Measurements from ENCODE around the gene B4GALNT4. TPM values are rescaled to one million over a fixed set of nuclear protein-coding genes. Genes with fewer than 3 reads are reported as not detected.

The B4GALNT4 gene
- total and polyA plus RNA-seq, 2 of the 13 experiments (the other 11 are each of a cell fraction or from before 2014, with no cell fraction given), result 30.5 to 50.1 TPM

GRCh38 chr11:365831-366230 lies 3.5 kb upstream of the B4GALNT4 start:
- no peak for DNase-seq (ENCODE audit: low spot score)
- no peaks in the 10 kb centered on the region for H3K79me2 ChIP-seq (ENCODE audit: insufficient read depth, low read length)
- ChIA-PET POLR2A (no interaction called here), CTCF (ENCODE audit: low intra/inter-chr PET ratio, low total read pairs) (no interaction called here)
- H3K9ac ChIP-seq (ENCODE audit: insufficient read depth, low read depth, low read length), result no peak overlapping the region
- FAIRE-seq, result no peak
- peaks cover 8 to 34% of the 10 kb centered on the region in 2 experiments for H3K27me3 ChIP-seq (ENCODE audit: control insufficient read depth in 1 of 2, insufficient read depth in 2 of 2, low read length in 2 of 2)
- no peak overlapping the region for H3K4me2 ChIP-seq (ENCODE audit: low read depth, low read length)
- no TSS peak for BruUV-seq (replicated peaks)
- H3K4me1 ChIP-seq (ENCODE audit: insufficient read depth, low read length), result peaks cover 28% of the 10 kb centered on the region
- no peak overlapping the region for H2AFZ ChIP-seq (ENCODE audit: low read length)
- TF ChIP-seq, protein P1, sequence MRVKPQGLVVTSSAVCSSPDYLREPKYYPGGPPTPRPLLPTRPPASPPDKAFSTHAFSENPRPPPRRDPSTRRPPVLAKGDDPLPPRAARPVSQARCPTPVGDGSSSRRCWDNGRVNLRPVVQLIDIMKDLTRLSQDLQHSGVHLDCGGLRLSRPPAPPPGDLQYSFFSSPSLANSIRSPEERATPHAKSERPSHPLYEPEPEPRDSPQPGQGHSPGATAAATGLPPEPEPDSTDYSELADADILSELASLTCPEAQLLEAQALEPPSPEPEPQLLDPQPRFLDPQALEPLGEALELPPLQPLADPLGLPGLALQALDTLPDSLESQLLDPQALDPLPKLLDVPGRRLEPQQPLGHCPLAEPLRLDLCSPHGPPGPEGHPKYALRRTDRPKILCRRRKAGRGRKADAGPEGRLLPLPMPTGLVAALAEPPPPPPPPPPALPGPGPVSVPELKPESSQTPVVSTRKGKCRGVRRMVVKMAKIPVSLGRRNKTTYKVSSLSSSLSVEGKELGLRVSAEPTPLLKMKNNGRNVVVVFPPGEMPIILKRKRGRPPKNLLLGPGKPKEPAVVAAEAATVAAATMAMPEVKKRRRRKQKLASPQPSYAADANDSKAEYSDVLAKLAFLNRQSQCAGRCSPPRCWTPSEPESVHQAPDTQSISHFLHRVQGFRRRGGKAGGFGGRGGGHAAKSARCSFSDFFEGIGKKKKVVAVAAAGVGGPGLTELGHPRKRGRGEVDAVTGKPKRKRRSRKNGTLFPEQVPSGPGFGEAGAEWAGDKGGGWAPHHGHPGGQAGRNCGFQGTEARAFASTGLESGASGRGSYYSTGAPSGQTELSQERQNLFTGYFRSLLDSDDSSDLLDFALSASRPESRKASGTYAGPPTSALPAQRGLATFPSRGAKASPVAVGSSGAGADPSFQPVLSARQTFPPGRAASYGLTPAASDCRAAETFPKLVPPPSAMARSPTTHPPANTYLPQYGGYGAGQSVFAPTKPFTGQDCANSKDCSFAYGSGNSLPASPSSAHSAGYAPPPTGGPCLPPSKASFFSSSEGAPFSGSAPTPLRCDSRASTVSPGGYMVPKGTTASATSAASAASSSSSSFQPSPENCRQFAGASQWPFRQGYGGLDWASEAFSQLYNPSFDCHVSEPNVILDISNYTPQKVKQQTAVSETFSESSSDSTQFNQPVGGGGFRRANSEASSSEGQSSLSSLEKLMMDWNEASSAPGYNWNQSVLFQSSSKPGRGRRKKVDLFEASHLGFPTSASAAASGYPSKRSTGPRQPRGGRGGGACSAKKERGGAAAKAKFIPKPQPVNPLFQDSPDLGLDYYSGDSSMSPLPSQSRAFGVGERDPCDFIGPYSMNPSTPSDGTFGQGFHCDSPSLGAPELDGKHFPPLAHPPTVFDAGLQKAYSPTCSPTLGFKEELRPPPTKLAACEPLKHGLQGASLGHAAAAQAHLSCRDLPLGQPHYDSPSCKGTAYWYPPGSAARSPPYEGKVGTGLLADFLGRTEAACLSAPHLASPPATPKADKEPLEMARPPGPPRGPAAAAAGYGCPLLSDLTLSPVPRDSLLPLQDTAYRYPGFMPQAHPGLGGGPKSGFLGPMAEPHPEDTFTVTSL (CRISPR knock-in tag; IDR thresholded peaks at IDR 0.05; ENCODE audit: borderline replicate concordance), result no peak
- TF ChIP-seq ZNF75D (CRISPR knock-in tag; IDR thresholded peaks at IDR 0.05; ENCODE audit: borderline replicate concordance) (no peak), HNF1A (IDR thresholded peaks at IDR 0.05; ENCODE audit: low read depth) (no peak), HNF1A (CRISPR knock-in tag; IDR thresholded peaks at IDR 0.05; ENCODE audit: borderline replicate concordance) (no peak), ZBTB10 (CRISPR knock-in tag; IDR thresholded peaks at IDR 0.05; ENCODE audit: borderline replicate concordance) (no peak), ELK4 (CRISPR knock-in tag; IDR thresholded peaks at IDR 0.05; ENCODE audit: borderline replicate concordance) (no peak)
- TF ChIP-seq, protein P2, sequence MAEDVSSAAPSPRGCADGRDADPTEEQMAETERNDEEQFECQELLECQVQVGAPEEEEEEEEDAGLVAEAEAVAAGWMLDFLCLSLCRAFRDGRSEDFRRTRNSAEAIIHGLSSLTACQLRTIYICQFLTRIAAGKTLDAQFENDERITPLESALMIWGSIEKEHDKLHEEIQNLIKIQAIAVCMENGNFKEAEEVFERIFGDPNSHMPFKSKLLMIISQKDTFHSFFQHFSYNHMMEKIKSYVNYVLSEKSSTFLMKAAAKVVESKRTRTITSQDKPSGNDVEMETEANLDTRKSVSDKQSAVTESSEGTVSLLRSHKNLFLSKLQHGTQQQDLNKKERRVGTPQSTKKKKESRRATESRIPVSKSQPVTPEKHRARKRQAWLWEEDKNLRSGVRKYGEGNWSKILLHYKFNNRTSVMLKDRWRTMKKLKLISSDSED (CRISPR knock-in tag; IDR thresholded peaks at IDR 0.05), result no peak
- ATAC-seq, result no peak
- H3K27ac ChIP-seq (ENCODE audit: extremely low read length, insufficient read depth, low read length), result no peak overlapping the region
- H3K4me3 ChIP-seq (replicated peaks in 1 of 3; ENCODE audit: insufficient read depth in 1 of 3, low read depth in 2 of 3, low read length in 3 of 3), result no peak overlapping the region
- intact Hi-C loops (cut with micrococcal nuclease; ENCODE audit: unreplicated experiment), result no loop called here
- in situ Hi-C loops (cut with HindIII; ENCODE audit: extremely low pct_ligation_motif_present, low pct_unique_long_range_greater_than_20kb), result loop anchor here (5.0 kb wide), 1 partner anchor 64 kb away; no protein-coding TSS in a partner anchor
- no peaks in the 10 kb centered on the region for H3K36me3 ChIP-seq (replicated peaks in 1 of 2; ENCODE audit: control insufficient read depth in 1 of 2, insufficient read depth in 2 of 2, low read length in 2 of 2)
- H4K20me1 ChIP-seq (ENCODE audit: insufficient read depth, low read length), result 0 out of 2 replicates have a peak, but pooled peaks cover 2% of the 10 kb centered on the region
- H3K9me3 ChIP-seq (ENCODE audit: low read length), result peaks cover 6% of the 10 kb centered on the region
- 40% methylated on average over 10 of the region's 16 CpGs for WGBS (ENCODE audit: low lambda C conversion rate)
